HepG2 (cell line): ENCODE measurements around the gene MRFAP1L1. TPM values are rescaled to one million over a fixed set of nuclear protein-coding genes. Genes with fewer than 3 reads are reported as not detected.

Source experiments
- GATAD1 ChIP-seq: IDR thresholded peaks from 2 replicates; pipeline ENCODE4 v1.6.1; 2016; ENCODE audit warnings: missing genetic modification reagents, missing compliant biosample characterization
- MED1 ChIP-seq: sonication (generic); formaldehyde crosslinking; IDR thresholded peaks from 2 replicates; pipeline ENCODE4 v1.4.0; 2020; ENCODE audit warnings: missing genetic modification reagents
- NR2F1 ChIP-seq, 2 experiments: fragments of 450-650 bp in 1 of 2; formaldehyde crosslinking in 1 of 2; IDR thresholded peaks; 2 replicates each; pipeline versions ENCODE4 v1.5.0 to v1.6.1; 2016 to 2020; ENCODE audit warnings: mild to moderate bottlenecking in 1 of 2, missing compliant biosample characterization in 1 of 2, missing genetic modification reagents in 1 of 2, moderate library complexity in 1 of 2
- SRSF9 ChIP-seq: fragments of 200-400 bp; formaldehyde crosslinking; IDR thresholded peaks from 2 replicates; pipeline ENCODE4 v1.6.1; 2018; ENCODE audit warnings: borderline replicate concordance, mild to moderate bottlenecking, low read depth, low read length; ENCODE audit not compliant: insufficient read depth, poor library complexity, severe bottlenecking
- TOPORS ChIP-seq: sonication (generic); formaldehyde crosslinking; IDR thresholded peaks from 2 replicates; pipeline ENCODE4 v1.8.0; 2023; ENCODE audit warnings: mild to moderate bottlenecking, missing genetic modification reagents
- ZNF367 ChIP-seq: sonication (generic); formaldehyde crosslinking; IDR thresholded peaks from 2 replicates; pipeline ENCODE4 v1.4.0; 2020; ENCODE audit warnings: missing genetic modification reagents, borderline replicate concordance
- ZNF484 ChIP-seq: sonication (generic); formaldehyde crosslinking; IDR thresholded peaks from 2 replicates; pipeline ENCODE4 v1.5.1; 2020; ENCODE audit warnings: mild to moderate bottlenecking, low read depth, missing genetic modification reagents, borderline replicate concordance
- ZNF501 ChIP-seq: sonication (generic); formaldehyde crosslinking; IDR thresholded peaks from 2 replicates; pipeline ENCODE4 v1.5.1; 2020; ENCODE audit warnings: mild to moderate bottlenecking, moderate library complexity, missing genetic modification reagents
- ZNF556 ChIP-seq: sonication (generic); formaldehyde crosslinking; IDR thresholded peaks from 2 replicates; pipeline ENCODE4 v1.4.0; 2020; ENCODE audit warnings: mild to moderate bottlenecking, missing genetic modification reagents, borderline replicate concordance
- ZNF607 ChIP-seq: sonication (generic); formaldehyde crosslinking; IDR thresholded peaks from 2 replicates; pipeline ENCODE4 v1.5.1; 2020; ENCODE audit warnings: missing genetic modification reagents, mild to moderate bottlenecking, borderline replicate concordance
- ZNF883 ChIP-seq: sonication (generic); formaldehyde crosslinking; IDR thresholded peaks from 2 replicates; pipeline ENCODE4 v1.5.1; 2020; ENCODE audit warnings: mild to moderate bottlenecking, missing genetic modification reagents; ENCODE audit errors: not compliant biosample characterization
- polyA plus RNA-seq, 8 experiments: library from polyadenylated mRNA; depleted of rRNA in 3 of 8; stranded (reverse) in 7 of 8; unstranded in 1 of 8; fragments of >200 nt; fragmentation: Illumina TruSeq in 4 of 8; extraction: Trizol in 4 of 8; gene quantifications; 2 replicates each; pipeline versions ENCODE4 v1.2.1 to v1.2.3, GENCODE V29; 2011 to 2016; ENCODE audit warnings: low read depth in 4 of 8, missing spikeins in 1 of 8, mixed read lengths in 1 of 8; ENCODE audit not compliant: insufficient read depth in 1 of 8
- total RNA-seq, 5 experiments: library from RNA; depleted of rRNA; stranded (reverse); fragments of >200 nt; fragmentation: Illumina TruSeq; extraction: Trizol; gene quantifications; 2 replicates each; pipeline ENCODE4 v1.2.3, GENCODE V29; 2016; ENCODE audit warnings: low read depth in 1 of 5
- TF ChIP-seq, protein P1 (sequence below): sonication (generic); formaldehyde crosslinking; IDR thresholded peaks from 2 replicates; pipeline ENCODE4 v1.5.0; 2020; ENCODE audit warnings: mild to moderate bottlenecking, missing genetic modification reagents
- TF ChIP-seq, protein P2 (sequence below): sonication (generic); formaldehyde crosslinking; IDR thresholded peaks from 2 replicates; pipeline ENCODE4 v1.4.0; 2020; ENCODE audit warnings: missing genetic modification reagents
- TF ChIP-seq, protein P3 (sequence below): sonication (generic); formaldehyde crosslinking; IDR thresholded peaks from 2 replicates; pipeline ENCODE4 v1.9.0; 2021; ENCODE audit warnings: mild to moderate bottlenecking, missing genetic modification reagents

MRFAP1L1 gene
- total and polyA plus RNA-seq, 2 of the 13 experiments (the other 11 are each of a cell fraction or from before 2014, with no cell fraction given), result 44.8 to 76.6 TPM

DNA sequence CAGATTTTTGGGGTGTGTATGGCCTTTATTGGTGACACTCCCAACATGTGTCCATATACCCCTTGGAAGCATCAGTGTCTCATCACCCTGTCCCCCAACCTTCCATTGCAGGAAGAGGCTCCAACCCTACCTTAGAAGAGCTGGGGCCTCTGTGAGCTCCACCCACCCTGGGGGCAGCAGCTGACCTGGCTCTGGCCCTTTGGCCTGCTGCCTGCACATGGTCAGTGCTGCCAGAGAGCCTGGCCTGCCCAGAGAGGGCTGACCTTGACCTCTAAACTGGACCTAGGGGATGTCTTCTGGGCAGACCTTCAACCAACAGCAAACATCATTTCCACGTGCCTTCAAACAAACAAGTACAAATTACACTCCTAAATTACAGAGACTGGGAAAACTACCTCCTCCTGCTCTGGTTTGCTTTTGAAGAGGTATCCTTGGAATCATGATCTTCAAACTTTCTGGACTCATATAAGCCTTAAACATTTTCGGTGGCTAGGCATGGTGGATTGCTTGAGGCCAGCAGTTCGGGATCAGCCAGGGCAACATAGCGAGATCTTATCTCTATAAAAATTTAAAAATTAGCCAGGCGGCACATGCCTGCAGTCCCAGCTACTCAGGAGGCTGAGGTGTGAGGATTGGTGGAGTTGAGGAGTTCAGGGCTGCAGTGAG, 45.6 kb upstream of the MRFAP1L1 start (continued):
- TF ChIP-seq, protein P1, sequence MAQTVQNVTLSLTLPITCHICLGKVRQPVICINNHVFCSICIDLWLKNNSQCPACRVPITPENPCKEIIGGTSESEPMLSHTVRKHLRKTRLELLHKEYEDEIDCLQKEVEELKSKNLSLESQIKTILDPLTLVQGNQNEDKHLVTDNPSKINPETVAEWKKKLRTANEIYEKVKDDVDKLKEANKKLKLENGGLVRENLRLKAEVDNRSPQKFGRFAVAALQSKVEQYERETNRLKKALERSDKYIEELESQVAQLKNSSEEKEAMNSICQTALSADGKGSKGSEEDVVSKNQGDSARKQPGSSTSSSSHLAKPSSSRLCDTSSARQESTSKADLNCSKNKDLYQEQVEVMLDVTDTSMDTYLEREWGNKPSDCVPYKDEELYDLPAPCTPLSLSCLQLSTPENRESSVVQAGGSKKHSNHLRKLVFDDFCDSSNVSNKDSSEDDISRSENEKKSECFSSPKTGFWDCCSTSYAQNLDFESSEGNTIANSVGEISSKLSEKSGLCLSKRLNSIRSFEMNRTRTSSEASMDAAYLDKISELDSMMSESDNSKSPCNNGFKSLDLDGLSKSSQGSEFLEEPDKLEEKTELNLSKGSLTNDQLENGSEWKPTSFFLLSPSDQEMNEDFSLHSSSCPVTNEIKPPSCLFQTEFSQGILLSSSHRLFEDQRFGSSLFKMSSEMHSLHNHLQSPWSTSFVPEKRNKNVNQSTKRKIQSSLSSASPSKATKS (CRISPR knock-in tag), result 0 out of 2 replicates have a peak, but pooled peaks have one; percentile 43
- TF ChIP-seq ZNF883 (CRISPR knock-in tag) (peak; percentile 26), TOPORS (0 out of 2 replicates have a peak, but pooled peaks have one; percentile 62), ZNF484 (CRISPR knock-in tag) (no peak), ZNF367 (CRISPR knock-in tag) (no peak), ZNF607 (CRISPR knock-in tag) (no peak), SRSF9 (no peak), NR2F1 (CRISPR knock-in tag; IDR thresholded peaks at IDR 0.05) (peak; percentile 97 to 99), GATAD1 (peak; percentile 76), MED1 (CRISPR knock-in tag) (peak; percentile 96), ZNF556 (CRISPR knock-in tag) (peak; percentile 76; the same call in 1 of the 2 replicates), ZNF501 (CRISPR knock-in tag) (peak; percentile 66; the same call in 1 of the 2 replicates)
- TF ChIP-seq, protein P2, sequence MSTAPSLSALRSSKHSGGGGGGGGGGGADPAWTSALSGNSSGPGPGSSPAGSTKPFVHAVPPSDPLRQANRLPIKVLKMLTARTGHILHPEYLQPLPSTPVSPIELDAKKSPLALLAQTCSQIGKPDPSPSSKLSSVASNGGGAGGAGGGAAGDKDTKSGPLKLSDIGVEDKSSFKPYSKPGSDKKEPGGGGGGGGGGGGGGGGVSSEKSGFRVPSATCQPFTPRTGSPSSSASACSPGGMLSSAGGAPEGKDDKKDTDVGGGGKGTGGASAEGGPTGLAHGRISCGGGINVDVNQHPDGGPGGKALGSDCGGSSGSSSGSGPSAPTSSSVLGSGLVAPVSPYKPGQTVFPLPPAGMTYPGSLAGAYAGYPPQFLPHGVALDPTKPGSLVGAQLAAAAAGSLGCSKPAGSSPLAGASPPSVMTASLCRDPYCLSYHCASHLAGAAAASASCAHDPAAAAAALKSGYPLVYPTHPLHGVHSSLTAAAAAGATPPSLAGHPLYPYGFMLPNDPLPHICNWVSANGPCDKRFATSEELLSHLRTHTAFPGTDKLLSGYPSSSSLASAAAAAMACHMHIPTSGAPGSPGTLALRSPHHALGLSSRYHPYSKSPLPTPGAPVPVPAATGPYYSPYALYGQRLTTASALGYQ (CRISPR knock-in tag), result peak; percentile 93; the same call in 1 of the 2 replicates
- TF ChIP-seq, protein P3, sequence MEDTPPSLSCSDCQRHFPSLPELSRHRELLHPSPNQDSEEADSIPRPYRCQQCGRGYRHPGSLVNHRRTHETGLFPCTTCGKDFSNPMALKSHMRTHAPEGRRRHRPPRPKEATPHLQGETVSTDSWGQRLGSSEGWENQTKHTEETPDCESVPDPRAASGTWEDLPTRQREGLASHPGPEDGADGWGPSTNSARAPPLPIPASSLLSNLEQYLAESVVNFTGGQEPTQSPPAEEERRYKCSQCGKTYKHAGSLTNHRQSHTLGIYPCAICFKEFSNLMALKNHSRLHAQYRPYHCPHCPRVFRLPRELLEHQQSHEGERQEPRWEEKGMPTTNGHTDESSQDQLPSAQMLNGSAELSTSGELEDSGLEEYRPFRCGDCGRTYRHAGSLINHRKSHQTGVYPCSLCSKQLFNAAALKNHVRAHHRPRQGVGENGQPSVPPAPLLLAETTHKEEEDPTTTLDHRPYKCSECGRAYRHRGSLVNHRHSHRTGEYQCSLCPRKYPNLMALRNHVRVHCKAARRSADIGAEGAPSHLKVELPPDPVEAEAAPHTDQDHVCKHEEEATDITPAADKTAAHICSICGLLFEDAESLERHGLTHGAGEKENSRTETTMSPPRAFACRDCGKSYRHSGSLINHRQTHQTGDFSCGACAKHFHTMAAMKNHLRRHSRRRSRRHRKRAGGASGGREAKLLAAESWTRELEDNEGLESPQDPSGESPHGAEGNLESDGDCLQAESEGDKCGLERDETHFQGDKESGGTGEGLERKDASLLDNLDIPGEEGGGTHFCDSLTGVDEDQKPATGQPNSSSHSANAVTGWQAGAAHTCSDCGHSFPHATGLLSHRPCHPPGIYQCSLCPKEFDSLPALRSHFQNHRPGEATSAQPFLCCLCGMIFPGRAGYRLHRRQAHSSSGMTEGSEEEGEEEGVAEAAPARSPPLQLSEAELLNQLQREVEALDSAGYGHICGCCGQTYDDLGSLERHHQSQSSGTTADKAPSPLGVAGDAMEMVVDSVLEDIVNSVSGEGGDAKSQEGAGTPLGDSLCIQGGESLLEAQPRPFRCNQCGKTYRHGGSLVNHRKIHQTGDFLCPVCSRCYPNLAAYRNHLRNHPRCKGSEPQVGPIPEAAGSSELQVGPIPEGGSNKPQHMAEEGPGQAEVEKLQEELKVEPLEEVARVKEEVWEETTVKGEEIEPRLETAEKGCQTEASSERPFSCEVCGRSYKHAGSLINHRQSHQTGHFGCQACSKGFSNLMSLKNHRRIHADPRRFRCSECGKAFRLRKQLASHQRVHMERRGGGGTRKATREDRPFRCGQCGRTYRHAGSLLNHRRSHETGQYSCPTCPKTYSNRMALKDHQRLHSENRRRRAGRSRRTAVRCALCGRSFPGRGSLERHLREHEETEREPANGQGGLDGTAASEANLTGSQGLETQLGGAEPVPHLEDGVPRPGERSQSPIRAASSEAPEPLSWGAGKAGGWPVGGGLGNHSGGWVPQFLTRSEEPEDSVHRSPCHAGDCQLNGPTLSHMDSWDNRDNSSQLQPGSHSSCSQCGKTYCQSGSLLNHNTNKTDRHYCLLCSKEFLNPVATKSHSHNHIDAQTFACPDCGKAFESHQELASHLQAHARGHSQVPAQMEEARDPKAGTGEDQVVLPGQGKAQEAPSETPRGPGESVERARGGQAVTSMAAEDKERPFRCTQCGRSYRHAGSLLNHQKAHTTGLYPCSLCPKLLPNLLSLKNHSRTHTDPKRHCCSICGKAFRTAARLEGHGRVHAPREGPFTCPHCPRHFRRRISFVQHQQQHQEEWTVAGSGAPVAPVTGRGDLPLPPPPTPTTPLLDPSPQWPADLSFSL, result no peak
